Lung (tissue), 12 donors: ENCODE results near the gene CCR5. TPM values are rescaled to one million over a fixed set of nuclear protein-coding genes. Genes with fewer than 3 reads are reported as not detected.
A peak's percentile ranks its signal among the peaks of the same experiment; 100 is the strongest.

ENCODE experiments used
- ATAC-seq: fragments of 200-7000 bp; cut with Tn5 transposase; one replicate; pipeline ENCODE4 v1.9.1; 2020; ENCODE audit warnings: moderate number of reproducible peaks; ENCODE audit not compliant: insufficient read depth, low FRiP score
- DNase-seq, 3 donors: peaks; one replicate each; pipeline ENCODE4 v3.0.0-alpha.2; 2013 to 2017
- H3K27ac ChIP-seq, 2 donors: one replicate each; pipeline ENCODE4 v1.5.1; 2013; ENCODE audit warnings: mild to moderate bottlenecking in 2 of 2, moderate library complexity in 2 of 2, control low read depth in 1 of 2, inconsistent platforms in 1 of 2, low read depth in 1 of 2, low read length in 1 of 2
- H3K27me3 ChIP-seq, 3 donors: one replicate each; pipeline ENCODE4 v1.5.1; 2013; ENCODE audit warnings: low read length in 2 of 3; ENCODE audit not compliant: control insufficient read depth in 3 of 3, insufficient read depth in 3 of 3
- H3K36me3 ChIP-seq, 4 donors: one replicate each; pipeline ENCODE4 v1.5.1; 2013; ENCODE audit warnings: low read length in 4 of 4, mild to moderate bottlenecking in 1 of 4, moderate library complexity in 1 of 4; ENCODE audit not compliant: control insufficient read depth in 4 of 4, insufficient read depth in 4 of 4
- H3K4me1 ChIP-seq, 5 donors: one replicate each; pipeline ENCODE4 v1.5.1; 2013; ENCODE audit warnings: low read length in 5 of 5, mild to moderate bottlenecking in 2 of 5, moderate library complexity in 1 of 5; ENCODE audit not compliant: control insufficient read depth in 5 of 5, insufficient read depth in 5 of 5
- H3K4me3 ChIP-seq: one replicate; pipeline ENCODE4 v1.5.1; 2013; ENCODE audit warnings: mild to moderate bottlenecking, control low read depth, moderate library complexity
- H3K9ac ChIP-seq, 2 donors: one replicate each; pipeline ENCODE4 v1.5.1; 2013; ENCODE audit warnings: low read length in 2 of 2, control low read depth in 1 of 2; ENCODE audit not compliant: insufficient read depth in 1 of 2
- H3K9me3 ChIP-seq, 4 donors: one replicate each; pipeline ENCODE4 v1.5.1; 2013; ENCODE audit warnings: low read length in 3 of 4, mild to moderate bottlenecking in 1 of 4, moderate library complexity in 1 of 4; ENCODE audit not compliant: control insufficient read depth in 4 of 4, insufficient read depth in 3 of 4
- CTCF ChIP-seq: IDR thresholded peaks from 2 replicates; pipeline ENCODE4 v1.5.1; 2012; ENCODE audit warnings: mild to moderate bottlenecking; ENCODE audit errors: control extremely low read depth, extremely low read depth
- WGBS, 2 donors: extraction: QIAGEN DNeasy Blood & Tissue Kit; methylation state at CpG; one replicate each; pipeline ENCODE4 v1.1.7; 2013; 5-methylcytosine and 5-hydroxymethylcytosine counted together
- polyA plus RNA-seq, 2 donors: library from polyadenylated mRNA; stranded (reverse); fragments of 200-250 nt; gene quantifications; one replicate each; pipeline ENCODE4 v1.2.1, GENCODE V29; 2013
- total RNA-seq, 2 donors: library from RNA; depleted of rRNA in 1 of 2; stranded (reverse); fragments of >200 nt in 1 of 2; gene quantifications; one replicate each; pipeline ENCODE4 v1.2.1, GENCODE V29; 2014 to 2021
- donor health status: control.
- donor health status: control.
- donor health status: Bipolar disorder and iron deficiency.
- donor health status: healthy.
- donor health status: DM: yes; HTN: yes; CAD: no.

Gene CCR5
- total and polyA plus RNA-seq, 4 donors, result 2.2 to 16.6 (median 3.6) TPM

- H3K36me3 ChIP-seq, result no peaks in the 10 kb centered on the region
- 66 to 83% methylated on average over 4 of the region's 4 CpGs for WGBS, 2 donors
- no peak overlapping the region for H3K27ac ChIP-seq
- no peak overlapping the region for H3K4me3 ChIP-seq
- no peak for DNase-seq
- no peak for TF ChIP-seq CTCF
- H3K27me3 ChIP-seq, result no peaks in the 10 kb centered on the region
- H3K9ac ChIP-seq, result no peak overlapping the region
- peaks cover 0 to 23% (median 6%) of the 10 kb centered on the region in 5 donors for H3K4me1 ChIP-seq
- no peaks in the 10 kb centered on the region for H3K9me3 ChIP-seq
- ATAC-seq, result no peak
Measured at GRCh38 chr3:46365041-46365440, 5.7 kb upstream of the CCR5 start.

GRCh38 chr3:46365737-46366524 is 4.8 kb upstream of the CCR5 start:
- no peak for TF ChIP-seq CTCF
- DNase-seq, result no peak
- H3K36me3 ChIP-seq, result no peaks in the 10 kb centered on the region
- H3K4me1 ChIP-seq, result peaks cover 0 to 25% (median 4%) of the 10 kb centered on the region in 5 donors
- no peak overlapping the region for H3K9ac ChIP-seq
- no peak overlapping the region for H3K27ac ChIP-seq
- no peak for ATAC-seq
- H3K27me3 ChIP-seq, result no peaks in the 10 kb centered on the region
- WGBS, 2 donors, result 96% methylated on average over 5 of the region's 5 CpGs
- no peak overlapping the region for H3K4me3 ChIP-seq
- H3K9me3 ChIP-seq, result no peaks in the 10 kb centered on the region

GRCh38 chr3:46367811-46368210 is 2.9 kb upstream of the CCR5 start:
- 86 to 91% methylated on average over 5 of the region's 5 CpGs for WGBS, 2 donors
- no peak for DNase-seq
- Histone ChIP-seq H3K4me3 (no peak overlapping the region), H3K9ac (no peak overlapping the region), H3K27ac (no peak overlapping the region), H3K36me3 (no peaks in the 10 kb centered on the region), H3K9me3 (no peaks in the 10 kb centered on the region), H3K4me1 (peaks cover 0 to 28% (median 3%) of the 10 kb centered on the region in 5 donors), H3K27me3 (no peaks in the 10 kb centered on the region)
- TF ChIP-seq CTCF, result no peak
- ATAC-seq, result no peak

DNA sequence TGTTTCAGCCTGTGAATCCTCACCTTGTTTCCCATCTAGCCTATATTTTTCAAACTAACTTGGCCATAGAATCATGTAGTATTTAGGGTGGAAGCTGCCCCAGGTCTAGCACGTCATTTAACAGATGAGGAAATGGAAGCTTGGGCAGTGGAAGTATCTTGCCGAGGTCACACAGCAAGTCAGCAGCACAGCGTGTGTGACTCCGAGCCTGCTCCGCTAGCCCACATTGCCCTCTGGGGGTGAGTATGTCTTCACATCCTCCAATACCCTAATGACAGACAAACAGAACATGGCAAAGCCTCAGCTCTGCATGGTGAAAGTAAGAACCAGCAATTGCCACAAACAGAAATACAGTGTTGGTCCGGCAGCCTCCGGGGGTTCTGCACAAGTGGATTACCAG is 2.2 kb upstream of the CCR5 start:
- 50 to 57% methylated on average over 7 of the region's 7 CpGs for WGBS, 2 donors
- Histone ChIP-seq H3K27ac (no peak overlapping the region), H3K4me1 (peaks cover 0 to 28% (median 3%) of the 10 kb centered on the region in 5 donors), H3K4me3 (no peak overlapping the region), H3K9ac (no peak overlapping the region), H3K27me3 (no peaks in the 10 kb centered on the region), H3K9me3 (no peaks in the 10 kb centered on the region), H3K36me3 (no peaks in the 10 kb centered on the region)
- TF ChIP-seq CTCF, result peak; percentile 50
- DNase-seq (peak in 2 of 3 donors; percentile 43 to 56), ATAC-seq (peak; percentile 70)
